ENCODE data around the gene SCAPER.

DNA sequence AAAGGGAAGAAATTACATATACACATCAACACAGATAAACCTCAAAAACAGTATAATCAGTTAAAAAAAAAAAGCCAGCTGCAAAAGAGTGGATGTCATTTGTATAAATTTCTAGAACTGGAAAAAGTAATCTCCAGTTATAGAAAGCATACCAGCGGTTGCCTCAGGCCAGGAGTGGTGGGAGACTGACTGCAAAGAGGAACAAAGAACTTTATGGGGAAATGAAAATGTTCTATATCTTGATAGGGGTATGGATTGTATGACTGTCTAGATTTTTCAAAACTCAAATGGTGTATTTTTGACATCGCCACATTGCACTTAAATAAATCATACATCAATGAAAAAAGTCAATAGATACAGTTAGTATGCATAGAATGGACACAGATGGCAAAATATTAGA is 241.6 kb downstream of the SCAPER start:
- TF ChIP-seq ZBTB6 (tag by site-specific recombination; IDR thresholded peaks at IDR 0.05) (no peak), ZNF157 (tag by site-specific recombination; IDR thresholded peaks at IDR 0.05) (no peak), PRDM2 (tag by site-specific recombination; IDR thresholded peaks at IDR 0.05; ENCODE audit: borderline replicate concordance) (no peak), GLIS2 (tag by site-specific recombination; IDR thresholded peaks at IDR 0.05) (no peak), PATZ1 (tag by site-specific recombination; IDR thresholded peaks at IDR 0.05) (no peak), ZNF664 (tag by site-specific recombination; IDR thresholded peaks at IDR 0.05) (no peak), ZNF623 (tag by site-specific recombination; IDR thresholded peaks at IDR 0.05) (no peak)
- TF ChIP-seq, protein P1, sequence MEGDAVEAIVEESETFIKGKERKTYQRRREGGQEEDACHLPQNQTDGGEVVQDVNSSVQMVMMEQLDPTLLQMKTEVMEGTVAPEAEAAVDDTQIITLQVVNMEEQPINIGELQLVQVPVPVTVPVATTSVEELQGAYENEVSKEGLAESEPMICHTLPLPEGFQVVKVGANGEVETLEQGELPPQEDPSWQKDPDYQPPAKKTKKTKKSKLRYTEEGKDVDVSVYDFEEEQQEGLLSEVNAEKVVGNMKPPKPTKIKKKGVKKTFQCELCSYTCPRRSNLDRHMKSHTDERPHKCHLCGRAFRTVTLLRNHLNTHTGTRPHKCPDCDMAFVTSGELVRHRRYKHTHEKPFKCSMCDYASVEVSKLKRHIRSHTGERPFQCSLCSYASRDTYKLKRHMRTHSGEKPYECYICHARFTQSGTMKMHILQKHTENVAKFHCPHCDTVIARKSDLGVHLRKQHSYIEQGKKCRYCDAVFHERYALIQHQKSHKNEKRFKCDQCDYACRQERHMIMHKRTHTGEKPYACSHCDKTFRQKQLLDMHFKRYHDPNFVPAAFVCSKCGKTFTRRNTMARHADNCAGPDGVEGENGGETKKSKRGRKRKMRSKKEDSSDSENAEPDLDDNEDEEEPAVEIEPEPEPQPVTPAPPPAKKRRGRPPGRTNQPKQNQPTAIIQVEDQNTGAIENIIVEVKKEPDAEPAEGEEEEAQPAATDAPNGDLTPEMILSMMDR (tag by site-specific recombination; IDR thresholded peaks at IDR 0.05), result no peak

All from HEK293 (cell line).